Keratinocyte (primary cell): ENCODE data around the gene IFNB1. TPM values are rescaled to one million over a fixed set of nuclear protein-coding genes. Genes with fewer than 3 reads are reported as not detected.

Source experiments
- DNase-seq: peaks from one replicate; pipeline ENCODE4 v3.0.0-alpha.2; 2011; ENCODE audit warnings: low read depth, missing footprints, low spot score
- FAIRE-seq: peaks from 2 replicates; lab custom pipeline; 2011; peaks lifted over from hg19 to GRCh38; lab: Jason Lieb, UNC
- H2AFZ ChIP-seq: 2 replicates; pipeline ENCODE4 v1.6.0; 2012; ENCODE audit warnings: low read length, control low read depth, inconsistent platforms; ENCODE audit not compliant: control insufficient read depth
- H3K27ac ChIP-seq: 2 replicates; pipeline ENCODE4 v1.5.1; 2011; ENCODE audit warnings: low read length; ENCODE audit not compliant: control insufficient read depth, insufficient read depth
- H3K27me3 ChIP-seq: 3 replicates; pipeline ENCODE4 v1.6.0; 2011; ENCODE audit warnings: low read length; ENCODE audit not compliant: control insufficient read depth, insufficient read depth; ENCODE audit errors: extremely low read depth
- H3K36me3 ChIP-seq, 2 experiments: 2 replicates in 1 of 2; 3 replicates in 1 of 2; pipeline ENCODE4 v1.5.1; 2011; ENCODE audit warnings: low read length in 2 of 2, mild to moderate bottlenecking in 1 of 2; ENCODE audit not compliant: control insufficient read depth in 2 of 2, insufficient read depth in 2 of 2; ENCODE audit errors: extremely low read depth in 1 of 2
- H3K4me1 ChIP-seq: 3 replicates; pipeline ENCODE4 v1.5.1; 2011; ENCODE audit warnings: low read length; ENCODE audit not compliant: control insufficient read depth, insufficient read depth; ENCODE audit errors: extremely low read depth
- H3K4me2 ChIP-seq: 3 replicates; pipeline ENCODE4 v1.6.0; 2011; ENCODE audit warnings: low read depth, low read length; ENCODE audit not compliant: control insufficient read depth, insufficient read depth; ENCODE audit errors: extremely low read depth
- H3K4me3 ChIP-seq, 3 experiments: fragments of 200-600 bp in 1 of 3; sonication (generic) in 1 of 3; 2 replicates in 2 of 3; 3 replicates in 1 of 3; pipeline ENCODE4 v1.5.1; 2011 to 2016; ENCODE audit warnings: low read length in 3 of 3, mild to moderate bottlenecking in 3 of 3, control low read depth in 2 of 3, inconsistent platforms in 1 of 3, low read depth in 1 of 3, mixed read lengths in 1 of 3, mixed run types in 1 of 3, moderate library complexity in 1 of 3; ENCODE audit not compliant: control insufficient read depth in 2 of 3, insufficient read depth in 2 of 3; ENCODE audit errors: extremely low read depth in 1 of 3
- H3K79me2 ChIP-seq: 2 replicates; pipeline ENCODE4 v1.6.0; 2012; ENCODE audit warnings: low read length; ENCODE audit not compliant: control insufficient read depth, insufficient read depth
- H3K9ac ChIP-seq: 3 replicates; pipeline ENCODE4 v1.6.0; 2011; ENCODE audit warnings: low read length; ENCODE audit not compliant: control insufficient read depth, insufficient read depth; ENCODE audit errors: extremely low read depth
- H3K9me1 ChIP-seq: 3 replicates; pipeline ENCODE4 v1.6.0; 2011; ENCODE audit warnings: low read length; ENCODE audit not compliant: control insufficient read depth, insufficient read depth; ENCODE audit errors: extremely low read depth
- H3K9me3 ChIP-seq: 2 replicates; pipeline ENCODE4 v1.5.1; 2012; ENCODE audit warnings: low read depth, low read length; ENCODE audit not compliant: control insufficient read depth
- H4K20me1 ChIP-seq: 3 replicates; pipeline ENCODE4 v1.6.0; 2011; ENCODE audit warnings: low read length; ENCODE audit not compliant: control insufficient read depth, insufficient read depth; ENCODE audit errors: extremely low read depth
- EZH2 ChIP-seq: IDR thresholded peaks from one replicate; pipeline ENCODE4 v1.6.1; 2012; ENCODE audit warnings: inconsistent platforms, mild to moderate bottlenecking, low read length, moderate library complexity
- dilution Hi-C: fragments of 300-500 bp; cut with MboI; formaldehyde crosslinking; loops from one replicate; pipeline ENCODE4 v1.7.0; 2020; ENCODE audit warnings: low sequenced_read_pairs; ENCODE audit not compliant: extremely low pct_ligation_motif_present
- polyA plus RNA-seq, 5 experiments: library from polyadenylated mRNA; depleted of rRNA in 3 of 5; stranded (reverse) in 3 of 5; stranded (forward) in 1 of 5; unstranded in 1 of 5; fragments of >200 nt; gene quantifications; 1 replicate in 1 of 5; 2 replicates in 3 of 5; 3 replicates in 1 of 5; pipeline versions ENCODE4 v1.2.1 to v1.2.3, GENCODE V29; 2011 to 2012; ENCODE audit warnings: missing spikeins in 2 of 5, low read depth in 1 of 5, low replicate concordance in 1 of 5
- TF ChIP-seq, protein P1 (sequence below), 3 experiments: IDR thresholded peaks in 1 of 3; conservative IDR thresholded peaks in 1 of 3; optimal IDR thresholded peaks in 1 of 3; 2 replicates in 2 of 3; 3 replicates in 1 of 3; pipeline versions ENCODE3 to v1.5.1; 2011; ENCODE audit warnings: low read length in 3 of 3, mild to moderate bottlenecking in 3 of 3, moderate library complexity in 2 of 3, control low read depth in 1 of 3, inconsistent platforms in 1 of 3; ENCODE audit not compliant: insufficient read depth in 2 of 3; ENCODE audit errors: extremely low read depth in 1 of 3

The IFNB1 gene
- polyA plus RNA-seq, 1 donor (not counting 4 experiments of a cell fraction or from before 2014, with no cell fraction given): 0.07 TPM

DNA sequence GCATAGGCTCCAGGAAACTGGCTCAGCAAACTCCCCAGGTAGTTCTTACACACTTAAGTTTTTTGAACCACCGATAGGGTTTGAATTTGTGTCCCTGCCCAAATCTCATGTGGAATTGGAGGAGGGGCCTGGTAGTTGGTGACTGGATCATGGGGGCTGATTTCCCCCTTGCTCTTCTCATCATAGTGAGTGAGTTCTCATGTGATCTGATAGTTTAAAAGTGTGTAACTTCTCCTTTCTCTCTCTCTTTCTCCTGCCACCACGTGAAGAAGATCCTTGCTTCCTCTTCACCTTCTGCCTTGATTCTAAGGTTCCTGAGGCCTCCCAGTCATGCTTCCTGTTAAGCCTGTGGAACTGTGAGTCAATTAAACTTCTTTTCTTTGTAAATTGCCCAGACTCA, 23.9 kb downstream of the IFNB1 start:
- no peaks in the 10 kb centered on the region for H3K79me2 ChIP-seq
- no peaks in the 10 kb centered on the region for H3K4me1 ChIP-seq
- H3K9me1 ChIP-seq: no peaks in the 10 kb centered on the region
- no peak for TF ChIP-seq EZH2
- TF ChIP-seq, protein P1, sequence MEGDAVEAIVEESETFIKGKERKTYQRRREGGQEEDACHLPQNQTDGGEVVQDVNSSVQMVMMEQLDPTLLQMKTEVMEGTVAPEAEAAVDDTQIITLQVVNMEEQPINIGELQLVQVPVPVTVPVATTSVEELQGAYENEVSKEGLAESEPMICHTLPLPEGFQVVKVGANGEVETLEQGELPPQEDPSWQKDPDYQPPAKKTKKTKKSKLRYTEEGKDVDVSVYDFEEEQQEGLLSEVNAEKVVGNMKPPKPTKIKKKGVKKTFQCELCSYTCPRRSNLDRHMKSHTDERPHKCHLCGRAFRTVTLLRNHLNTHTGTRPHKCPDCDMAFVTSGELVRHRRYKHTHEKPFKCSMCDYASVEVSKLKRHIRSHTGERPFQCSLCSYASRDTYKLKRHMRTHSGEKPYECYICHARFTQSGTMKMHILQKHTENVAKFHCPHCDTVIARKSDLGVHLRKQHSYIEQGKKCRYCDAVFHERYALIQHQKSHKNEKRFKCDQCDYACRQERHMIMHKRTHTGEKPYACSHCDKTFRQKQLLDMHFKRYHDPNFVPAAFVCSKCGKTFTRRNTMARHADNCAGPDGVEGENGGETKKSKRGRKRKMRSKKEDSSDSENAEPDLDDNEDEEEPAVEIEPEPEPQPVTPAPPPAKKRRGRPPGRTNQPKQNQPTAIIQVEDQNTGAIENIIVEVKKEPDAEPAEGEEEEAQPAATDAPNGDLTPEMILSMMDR (optimal IDR thresholded peaks at IDR 0.05 in 1 of 3, IDR thresholded peaks at IDR 0.05 in 1 of 3, conservative IDR thresholded peaks at IDR 0.05 in 1 of 3; ENCODE audit: extremely low read depth in 1 of 3, insufficient read depth in 2 of 3, low read length in 3 of 3): no peak
- no peak overlapping the region for H3K9ac ChIP-seq
- H3K36me3 ChIP-seq: no peaks in the 10 kb centered on the region
- no peak overlapping the region for H3K27ac ChIP-seq
- DNase-seq: no peak
- no peaks in the 10 kb centered on the region for H4K20me1 ChIP-seq
- no peak overlapping the region for H3K4me2 ChIP-seq
- H3K4me3 ChIP-seq: no peak overlapping the region
- no peak for FAIRE-seq
- dilution Hi-C loops: no loop called here
- H3K9me3 ChIP-seq: no peaks in the 10 kb centered on the region
- no peaks in the 10 kb centered on the region for H3K27me3 ChIP-seq
- no peak overlapping the region for H2AFZ ChIP-seq

DNA sequence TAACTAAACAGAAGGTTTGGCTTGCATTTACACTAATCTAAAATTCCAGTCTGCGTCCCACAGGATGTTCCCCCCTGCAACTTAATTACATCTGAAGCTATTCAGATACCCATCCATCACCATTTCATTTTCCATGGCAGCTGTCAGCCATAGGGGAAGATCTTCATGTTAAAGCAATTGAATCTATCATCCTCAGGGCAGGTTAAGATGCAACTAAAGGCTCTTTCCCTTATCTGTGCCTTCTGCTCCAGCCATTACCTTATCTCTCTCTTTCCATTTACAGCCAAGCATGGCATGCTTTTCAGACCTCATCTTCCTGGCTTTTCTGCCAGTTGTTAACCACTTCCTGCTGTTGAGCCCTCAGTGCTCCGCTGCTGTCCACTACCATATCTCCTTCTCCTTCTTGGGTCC, 30.5 kb downstream of the IFNB1 start:
- H3K27me3 ChIP-seq: no peaks in the 10 kb centered on the region
- H3K4me3 ChIP-seq: no peak overlapping the region
- no peak overlapping the region for H3K9ac ChIP-seq
- no peaks in the 10 kb centered on the region for H3K9me3 ChIP-seq
- H3K36me3 ChIP-seq: no peaks in the 10 kb centered on the region
- no peak for TF ChIP-seq EZH2
- TF ChIP-seq, protein P1 (optimal IDR thresholded peaks at IDR 0.05 in 1 of 3, IDR thresholded peaks at IDR 0.05 in 1 of 3, conservative IDR thresholded peaks at IDR 0.05 in 1 of 3; ENCODE audit: extremely low read depth in 1 of 3, insufficient read depth in 2 of 3, low read length in 3 of 3): no peak
- no peaks in the 10 kb centered on the region for H3K79me2 ChIP-seq
- H4K20me1 ChIP-seq: no peaks in the 10 kb centered on the region
- H2AFZ ChIP-seq: no peak overlapping the region
- H3K4me1 ChIP-seq: no peaks in the 10 kb centered on the region
- DNase-seq: no peak
- dilution Hi-C loops: no loop called here
- H3K9me1 ChIP-seq: no peaks in the 10 kb centered on the region
- H3K4me2 ChIP-seq: no peak overlapping the region
- H3K27ac ChIP-seq: no peak overlapping the region
- FAIRE-seq: no peak
